Pancreas (tissue), 10 donors: ENCODE results near the gene DDAH2. TPM values are rescaled to one million over a fixed set of nuclear protein-coding genes. Genes with fewer than 3 reads are reported as not detected.

ENCODE experiments used
- ATAC-seq, 4 donors: fragments of 200-7000 bp; cut with Tn5 transposase; one replicate each; pipeline versions ENCODE4 v1.8.0 to v1.9.1; 2020; ENCODE audit warnings: mild to moderate bottlenecking in 4 of 4, moderate library complexity in 4 of 4
- DNase-seq, 6 donors: peaks; one replicate each; pipeline ENCODE4 v3.0.0-alpha.2; 2020
- FAIRE-seq: peaks from 2 replicates; lab custom pipeline; 2012; peaks lifted over from hg19 to GRCh38; lab: Jason Lieb, UNC
- H3K27ac ChIP-seq, 4 donors: fragments of 200-600 bp; sonication (generic); 1 replicate in 3 of 4; 2 replicates in 1 of 4; pipeline versions ENCODE4 v1.5.0 to v1.8.0; 2020
- H3K27me3 ChIP-seq, 4 donors: fragments of 200-600 bp; one replicate each; pipeline ENCODE4 v1.8.0; 2021
- H3K36me3 ChIP-seq, 3 donors: fragments of 200-600 bp; sonication (generic) in 1 of 3; one replicate each; pipeline versions ENCODE4 v1.5.0 to v1.8.0; 2020 to 2021
- H3K4me1 ChIP-seq, 3 donors: fragments of 200-600 bp; one replicate each; pipeline ENCODE4 v1.8.0; 2021
- H3K4me3 ChIP-seq, 4 donors: fragments of 200-600 bp; sonication (generic) in 2 of 4; one replicate each; pipeline versions ENCODE4 v1.5.0 to v1.8.0; 2020 to 2021
- H3K9me3 ChIP-seq, 4 donors: fragments of 200-600 bp; one replicate each; pipeline ENCODE4 v1.8.0; 2021
- WGBS, 2 donors: extraction: QIAGEN DNeasy Blood & Tissue Kit; methylation state at CpG; one replicate each; pipeline ENCODE4 v1.1.7; 2013; 5-methylcytosine and 5-hydroxymethylcytosine counted together
- intact Hi-C, 3 donors: fragments of 100-400 bp; cut with DNase I; formaldehyde crosslinking; loops; one replicate each; pipeline versions ENCODE4 v1.11.1 to v1.14.2; 2022
- polyA plus RNA-seq, 2 donors: library from polyadenylated mRNA; stranded (reverse); fragments of 200-250 nt; gene quantifications; one replicate each; pipeline ENCODE4 v1.2.3, GENCODE V29; 2013
- total RNA-seq, 6 donors: library from RNA; stranded (reverse); fragmentation: NEBNext Ultra II Directional in 4 of 6; extraction: Animal tissue kit (Norgen Biotek cat#: 25700) in 4 of 6; gene quantifications; one replicate each; pipeline versions ENCODE4 v1.2.1 to v1.2.4, GENCODE V29; 2021 to 2023
- TF ChIP-seq, protein P1 (sequence below), 4 donors: fragments of 200-600 bp; sonication (generic) in 3 of 4; IDR thresholded peaks; one replicate each; pipeline versions ENCODE4 v1.5.0 to v1.8.0; 2021; ENCODE audit warnings: antibody characterized with exemption in 4 of 4
- donor health status: healthy with polysubstance abuse.
- donor health status: DM: no; HTN: no; CAD: no; lungs with moderate emphysema.
- donor health status: DM: no; HTN: no; CAD: no.
- donor health status: control.
- donor health status: control.
- donor health status: Bipolar disorder and iron deficiency.
- donor health status: DM: yes; HTN: yes; CAD: no.
- donor health status: DM: no; HTN: no; CAD: no.
- donor health status: DM: no; HTN: no; CAD: no.
- donor health status: DM: yes; HTN: yes; CAD: no.

The DDAH2 gene
- total and polyA plus RNA-seq, 8 donors = 6.5 to 68.8 (median 18.2) TPM

DNA sequence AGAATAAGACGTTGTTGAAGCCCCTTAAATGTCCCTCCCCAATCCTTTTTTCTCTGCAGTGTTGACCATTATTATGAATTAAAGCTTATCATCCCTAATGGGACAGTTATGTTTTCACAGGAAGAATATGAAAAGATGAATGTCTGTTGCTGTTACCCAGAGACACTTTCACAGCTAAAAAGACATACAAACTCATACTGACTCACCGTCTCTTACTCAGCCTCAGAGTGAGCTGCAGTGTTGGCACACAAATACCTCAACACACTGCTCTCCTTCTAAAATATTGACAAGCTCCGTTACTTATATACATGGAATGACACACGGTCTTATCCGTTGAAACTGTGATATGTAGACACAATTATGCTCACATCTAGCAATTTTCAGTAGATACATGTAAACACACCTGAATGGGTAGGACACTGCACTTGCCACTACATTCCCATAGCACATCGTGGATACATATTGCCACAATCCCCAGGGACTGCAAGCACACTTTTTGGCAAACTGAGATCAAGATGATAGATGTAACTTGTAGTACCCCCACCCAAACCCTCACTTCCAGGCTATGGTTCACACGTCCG is 23.7 kb upstream of the DDAH2 start:
- ATAC-seq (no peak), DNase-seq (no peak), FAIRE-seq (no peak)
- TF ChIP-seq, protein P1, sequence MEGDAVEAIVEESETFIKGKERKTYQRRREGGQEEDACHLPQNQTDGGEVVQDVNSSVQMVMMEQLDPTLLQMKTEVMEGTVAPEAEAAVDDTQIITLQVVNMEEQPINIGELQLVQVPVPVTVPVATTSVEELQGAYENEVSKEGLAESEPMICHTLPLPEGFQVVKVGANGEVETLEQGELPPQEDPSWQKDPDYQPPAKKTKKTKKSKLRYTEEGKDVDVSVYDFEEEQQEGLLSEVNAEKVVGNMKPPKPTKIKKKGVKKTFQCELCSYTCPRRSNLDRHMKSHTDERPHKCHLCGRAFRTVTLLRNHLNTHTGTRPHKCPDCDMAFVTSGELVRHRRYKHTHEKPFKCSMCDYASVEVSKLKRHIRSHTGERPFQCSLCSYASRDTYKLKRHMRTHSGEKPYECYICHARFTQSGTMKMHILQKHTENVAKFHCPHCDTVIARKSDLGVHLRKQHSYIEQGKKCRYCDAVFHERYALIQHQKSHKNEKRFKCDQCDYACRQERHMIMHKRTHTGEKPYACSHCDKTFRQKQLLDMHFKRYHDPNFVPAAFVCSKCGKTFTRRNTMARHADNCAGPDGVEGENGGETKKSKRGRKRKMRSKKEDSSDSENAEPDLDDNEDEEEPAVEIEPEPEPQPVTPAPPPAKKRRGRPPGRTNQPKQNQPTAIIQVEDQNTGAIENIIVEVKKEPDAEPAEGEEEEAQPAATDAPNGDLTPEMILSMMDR (IDR thresholded peaks at IDR 0.05) = no peak
- H3K4me3 ChIP-seq = no peak overlapping the region
- H3K36me3 ChIP-seq = no peaks in the 10 kb centered on the region
- H3K27me3 ChIP-seq = no peaks in the 10 kb centered on the region
- intact Hi-C loops = no loop called here
- 52 to 65% methylated on average over 8 of the region's 8 CpGs for WGBS, 2 donors
- H3K27ac ChIP-seq = no peak overlapping the region
- H3K9me3 ChIP-seq = no peaks in the 10 kb centered on the region
- no peaks in the 10 kb centered on the region for H3K4me1 ChIP-seq

DNA sequence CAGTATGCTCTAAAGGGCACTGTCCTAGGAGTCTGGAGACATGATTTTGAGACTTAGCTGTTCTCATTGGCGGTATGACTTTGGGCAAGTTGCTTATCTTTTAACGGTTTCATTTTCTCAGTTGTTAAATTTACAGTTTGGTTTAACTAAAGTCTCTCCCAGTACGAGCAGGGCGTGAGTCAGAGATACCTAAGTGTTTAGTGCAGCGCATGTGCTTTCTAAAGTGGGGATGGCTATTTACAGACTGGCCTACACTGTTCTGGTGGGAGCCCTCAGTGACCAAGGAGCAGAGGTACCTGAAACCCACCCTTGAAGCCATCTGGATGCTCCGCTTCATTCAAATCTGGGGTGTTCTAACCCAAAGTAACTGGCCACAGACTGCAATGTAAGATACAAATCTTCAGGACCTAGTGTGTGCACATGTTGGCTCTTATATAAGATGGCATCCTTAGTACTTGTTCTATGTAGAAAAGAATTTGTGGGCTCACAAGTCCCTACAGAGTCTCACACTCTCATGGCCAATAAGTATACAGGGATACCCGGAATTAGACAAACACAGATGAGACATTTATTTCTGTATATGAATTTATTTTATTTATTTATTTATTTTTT is 21.4 kb upstream of the DDAH2 start:
- no peak for ATAC-seq
- FAIRE-seq = no peak
- 75 to 81% methylated on average over 7 of the region's 7 CpGs for WGBS, 2 donors
- DNase-seq = no peak
- Histone ChIP-seq H3K27ac (no peak overlapping the region), H3K4me1 (no peaks in the 10 kb centered on the region), H3K36me3 (no peaks in the 10 kb centered on the region), H3K27me3 (no peaks in the 10 kb centered on the region), H3K9me3 (no peaks in the 10 kb centered on the region), H3K4me3 (no peak overlapping the region)
- intact Hi-C loops = no loop called here
- TF ChIP-seq, protein P1 (IDR thresholded peaks at IDR 0.05) = no peak

DNA sequence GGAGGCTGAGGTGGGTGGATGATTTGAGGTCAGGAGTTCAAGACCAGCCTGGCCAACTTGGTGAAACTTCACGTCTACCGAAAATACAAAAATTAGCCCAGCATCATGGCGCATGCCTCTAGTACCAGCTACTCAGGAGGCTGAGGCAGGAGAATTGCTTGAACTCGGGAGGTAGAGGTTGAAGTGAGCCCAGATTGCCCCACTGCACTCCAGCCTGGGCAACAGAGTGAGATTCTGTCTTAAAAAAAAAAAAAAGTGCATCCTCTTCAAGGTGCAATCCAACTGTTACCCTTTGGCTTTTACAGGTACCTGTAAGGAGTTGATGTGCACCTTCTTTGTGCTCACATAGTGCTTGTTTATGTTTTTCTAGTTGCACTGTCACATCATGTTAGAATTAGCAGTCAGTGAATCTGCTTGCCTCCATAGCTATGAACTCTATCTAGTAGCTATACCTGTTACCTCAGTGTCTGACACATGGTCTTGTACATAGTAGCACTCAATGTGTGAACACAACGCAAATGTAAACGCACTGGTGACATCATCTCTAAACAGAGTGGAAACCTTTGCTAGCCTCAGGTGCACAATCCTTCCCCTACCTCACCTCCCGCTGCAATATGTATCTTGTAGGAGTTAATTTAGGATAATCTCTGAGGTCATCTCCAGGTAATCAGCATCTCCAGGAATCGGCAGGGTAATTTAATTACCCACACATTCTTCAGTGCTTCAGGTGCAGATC is 20.4 kb upstream of the DDAH2 start:
- WGBS, 2 donors = 79 to 82% methylated on average over 8 of the region's 8 CpGs
- intact Hi-C loops = no loop called here
- Histone ChIP-seq H3K9me3 (no peaks in the 10 kb centered on the region), H3K4me1 (no peaks in the 10 kb centered on the region), H3K4me3 (no peak overlapping the region), H3K36me3 (no peaks in the 10 kb centered on the region), H3K27me3 (no peaks in the 10 kb centered on the region), H3K27ac (no peak overlapping the region)
- TF ChIP-seq, protein P1 (IDR thresholded peaks at IDR 0.05) = no peak
- DNase-seq (no peak), ATAC-seq (no peak), FAIRE-seq (no peak)

DNA sequence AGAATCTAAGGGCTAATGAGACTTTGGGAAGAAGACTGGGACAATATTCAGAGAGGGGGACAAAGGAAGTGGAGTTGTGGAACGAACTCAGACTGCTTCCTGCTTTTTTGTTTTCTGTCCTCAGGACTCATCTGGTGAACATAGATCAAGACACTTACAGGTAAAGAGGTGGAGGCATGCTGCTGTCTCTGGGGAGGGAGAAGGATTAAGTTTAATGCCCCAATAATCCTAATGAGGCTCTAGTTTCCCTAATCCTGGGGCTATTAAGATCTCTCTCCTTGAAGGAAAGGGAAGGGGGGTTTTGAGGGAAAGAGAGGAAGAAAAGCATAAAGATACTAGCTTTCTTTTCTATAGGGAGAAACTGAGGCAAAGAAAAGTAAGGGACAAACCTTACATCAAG is 15.3 kb upstream of the DDAH2 start:
- no peak for FAIRE-seq
- intact Hi-C loops = no loop called here

More for the DNA sequence above, 15.3 kb upstream of the DDAH2 start:
- whole genome bisulfite sequencing, 2 donors = 75 to 88% methylated on average over 1 of the region's 1 CpG
- Histone ChIP-seq H3K4me3 (no peak overlapping the region), H3K27me3 (no peaks in the 10 kb centered on the region), H3K9me3 (no peaks in the 10 kb centered on the region), H3K4me1 (peaks cover 0 to 4% (median under 1%) of the 10 kb centered on the region in 3 donors), H3K27ac (no peak overlapping the region), H3K36me3 (no peaks in the 10 kb centered on the region)
- TF ChIP-seq, protein P1 (IDR thresholded peaks at IDR 0.05) = no peak
- no peak for DNase-seq
- ATAC-seq = no peak
